Measurements from ENCODE around the gene LIPT2.

DNA sequence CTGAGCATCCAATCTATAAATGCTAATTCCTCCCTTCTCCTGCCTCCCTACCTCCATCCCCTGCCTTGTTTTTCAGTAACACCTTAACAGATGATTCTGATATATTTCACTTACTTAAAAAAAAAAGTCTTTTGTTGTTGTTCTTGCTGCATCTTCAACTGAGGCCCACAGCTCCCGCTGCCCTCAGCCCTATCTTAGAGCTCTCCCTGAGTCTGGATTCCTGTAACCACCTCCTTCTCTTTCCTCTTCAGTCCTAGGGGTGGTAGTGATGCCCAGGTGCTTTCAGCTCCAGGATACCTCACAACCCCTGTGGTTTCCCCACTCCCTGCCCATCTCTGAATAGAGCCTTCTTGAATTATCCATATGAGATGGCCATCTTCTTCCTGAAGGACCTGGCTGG lies 22.5 kb downstream of the LIPT2 start:
- TF ChIP-seq, protein P1, sequence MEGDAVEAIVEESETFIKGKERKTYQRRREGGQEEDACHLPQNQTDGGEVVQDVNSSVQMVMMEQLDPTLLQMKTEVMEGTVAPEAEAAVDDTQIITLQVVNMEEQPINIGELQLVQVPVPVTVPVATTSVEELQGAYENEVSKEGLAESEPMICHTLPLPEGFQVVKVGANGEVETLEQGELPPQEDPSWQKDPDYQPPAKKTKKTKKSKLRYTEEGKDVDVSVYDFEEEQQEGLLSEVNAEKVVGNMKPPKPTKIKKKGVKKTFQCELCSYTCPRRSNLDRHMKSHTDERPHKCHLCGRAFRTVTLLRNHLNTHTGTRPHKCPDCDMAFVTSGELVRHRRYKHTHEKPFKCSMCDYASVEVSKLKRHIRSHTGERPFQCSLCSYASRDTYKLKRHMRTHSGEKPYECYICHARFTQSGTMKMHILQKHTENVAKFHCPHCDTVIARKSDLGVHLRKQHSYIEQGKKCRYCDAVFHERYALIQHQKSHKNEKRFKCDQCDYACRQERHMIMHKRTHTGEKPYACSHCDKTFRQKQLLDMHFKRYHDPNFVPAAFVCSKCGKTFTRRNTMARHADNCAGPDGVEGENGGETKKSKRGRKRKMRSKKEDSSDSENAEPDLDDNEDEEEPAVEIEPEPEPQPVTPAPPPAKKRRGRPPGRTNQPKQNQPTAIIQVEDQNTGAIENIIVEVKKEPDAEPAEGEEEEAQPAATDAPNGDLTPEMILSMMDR (IDR thresholded peaks at IDR 0.05): no peak
- TF ChIP-seq POLR2A (IDR thresholded peaks at IDR 0.05): no peak
